NCI-H524 treated with DMSO at 0.1 percent for 48 hours (cell line): ENCODE measurements around the gene CATSPERZ.

Experiments used
- DNase-seq: peaks from one replicate; lab custom pipeline; 2025; lab: John Stamatoyannopoulos, UW

Gene CATSPERZ

GRCh38 chr11:64299847-64300648, at the start of gene CATSPERZ:
Gene CATSPERZ (plus strand): TSS chr11:64300358. CDS start chr11:64300411, 53 bp downstream.
- no peak for DNase-seq

GRCh38 chr11:64250415-64251015, 49.6 kb upstream of the CATSPERZ start:
- peak; percentile 6 for DNase-seq

- DNase-seq: no peak
These were observed 49.0 kb upstream of the CATSPERZ start, which contains the start of gene PLCB3 for GRCh38 chr11:64251016-64251752. Gene PLCB3 (plus strand): TSS chr11:64251530. CDS start chr11:64251650, 120 bp downstream.

GRCh38 chr11:64251753-64252002, 48.5 kb upstream of the CATSPERZ start:
- no peak for DNase-seq

- no peak for DNase-seq
These were observed 47.9 kb upstream of the CATSPERZ start for GRCh38 chr11:64252003-64252872.

- no peak for DNase-seq
These were observed 47.1 kb upstream of the CATSPERZ start for GRCh38 chr11:64253043-64253442.

- no peak for DNase-seq
These were observed 46.7 kb upstream of the CATSPERZ start for GRCh38 chr11:64253481-64253880.

GRCh38 chr11:64254326-64254725, 45.8 kb upstream of the CATSPERZ start:
- no peak for DNase-seq

GRCh38 chr11:64255135-64256128, 44.7 kb upstream of the CATSPERZ start:
- no peak for DNase-seq

- DNase-seq: no peak
These were observed 43.9 kb upstream of the CATSPERZ start for GRCh38 chr11:64256300-64256699.

- no peak for DNase-seq
These were observed 41.8 kb upstream of the CATSPERZ start for GRCh38 chr11:64258356-64258755.

GRCh38 chr11:64258946-64259532, 41.1 kb upstream of the CATSPERZ start:
- no peak for DNase-seq

- no peak for DNase-seq
These were observed 40.6 kb upstream of the CATSPERZ start for GRCh38 chr11:64259533-64260067.

GRCh38 chr11:64260147-64260708, 39.9 kb upstream of the CATSPERZ start:
- DNase-seq: no peak

GRCh38 chr11:64261556-64262080, 38.5 kb upstream of the CATSPERZ start:
- DNase-seq: no peak

GRCh38 chr11:64262271-64263002, 37.7 kb upstream of the CATSPERZ start:
- DNase-seq: no peak

- DNase-seq: no peak
These were observed 36.9 kb upstream of the CATSPERZ start for GRCh38 chr11:64263021-64263946.

GRCh38 chr11:64263947-64264317, 36.2 kb upstream of the CATSPERZ start:
- DNase-seq: no peak
